Stimulated activated CD4-positive, alpha-beta T cell treated with anti-CD3 and anti-CD28 coated beads, Interleukin-1b, Interleukin-23, amount 100 ng/mL, for 1 hour (primary cell): ENCODE measurements around the gene SH3GL3.

Experiments used
- DNase-seq, 2 donors: peaks; one replicate each; pipeline ENCODE4 v3.0.0-alpha.2; 2020; ENCODE audit warnings: low read depth in 2 of 2

Gene SH3GL3

DNA sequence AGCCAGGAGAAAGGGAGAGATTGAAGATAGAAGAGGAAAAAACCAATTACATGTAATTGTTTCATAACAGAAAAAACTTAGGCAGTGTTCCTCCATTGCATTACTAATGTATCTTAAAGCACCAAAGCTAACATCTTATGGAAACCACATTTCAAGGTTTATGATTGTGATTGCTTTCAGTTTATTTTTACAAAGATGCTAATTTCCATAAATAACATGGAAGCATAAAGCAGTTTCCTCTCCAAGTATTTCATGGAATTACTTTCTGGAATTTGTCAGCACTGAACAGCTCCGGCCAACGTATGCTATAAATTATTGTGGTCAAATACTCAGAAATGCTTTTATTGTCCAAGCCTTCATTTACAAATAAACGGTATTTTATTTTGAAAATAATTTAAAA is 218.3 kb downstream of the SH3GL3 start:
- DNase-seq: no peak
